ENCODE measurements around the gene PHF20.

DNA sequence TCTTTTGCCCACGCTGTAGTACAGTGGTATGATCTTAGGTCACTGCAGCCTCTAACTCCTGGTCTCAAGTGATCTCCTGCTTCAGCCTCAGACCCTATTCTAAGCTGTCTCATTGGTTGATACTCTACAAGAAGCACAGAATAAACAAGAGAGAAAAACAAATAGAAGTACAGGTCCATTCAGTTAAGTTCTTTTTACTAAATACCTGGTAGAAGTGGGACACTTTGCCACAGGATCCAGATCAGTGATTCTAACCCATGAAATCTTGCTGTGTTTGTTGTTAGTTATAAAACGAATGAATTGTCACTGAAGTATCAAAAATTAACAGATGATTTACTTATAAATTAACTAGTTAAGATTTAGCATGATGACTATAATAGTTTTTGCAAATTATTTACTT lies 105.8 kb downstream of the PHF20 start:
- TF ChIP-seq CTCF (conservative IDR thresholded peaks at IDR 0.05; ENCODE audit: low read depth, low read length) (no peak), EZH2 (IDR thresholded peaks at IDR 0.05; ENCODE audit: low read length, unreplicated experiment) (no peak), EZH2phosphoT487 (IDR thresholded peaks at IDR 0.05; ENCODE audit: borderline replicate concordance, low read length) (no peak)
